HG03196 (cell line): ENCODE data around the gene FRS2.
A peak's percentile ranks its signal among the peaks of the same experiment; 100 is the strongest.
"Not testable (repeated sequence)": the region's sequence is repeated elsewhere in the genome, so short reads cannot be mapped to it uniquely, and the experiment has no call there.

ENCODE experiments used
- ATAC-seq: cut with Tn5 transposase; IDR thresholded peaks from one replicate; pipeline ENCODE4 v1.9.1; 2021; ENCODE audit not compliant: unreplicated experiment

FRS2 gene

GRCh38 chr12:69570545-69571399 lies 100.6 kb downstream of the FRS2 start:
- ATAC-seq = no peak

GRCh38 chr12:69575346-69575745 lies 105.2 kb downstream of the FRS2 start:
- ATAC-seq = no peak

GRCh38 chr12:69578283-69578682 lies 108.1 kb downstream of the FRS2 start:
- ATAC-seq = no peak

GRCh38 chr12:69579029-69579428 lies 108.8 kb downstream of the FRS2 start:
- ATAC-seq = no peak

GRCh38 chr12:69580074-69580473 lies 109.9 kb downstream of the FRS2 start:
- ATAC-seq = no peak

- no peak for ATAC-seq
Measured at GRCh38 chr12:69583203-69583602, 113.0 kb downstream of the FRS2 start.

GRCh38 chr12:69585189-69586062 lies 115.2 kb downstream of the FRS2 start, which contains the start of gene CCT2:
Gene CCT2 (plus strand): TSS chr12:69585459. CDS start chr12:69585522, 63 bp downstream.
- peak; percentile 97 for ATAC-seq

GRCh38 chr12:69588527-69588926 lies 118.3 kb downstream of the FRS2 start:
- no peak for ATAC-seq

- ATAC-seq = no peak
Measured at GRCh38 chr12:69589082-69589481, 118.9 kb downstream of the FRS2 start.

GRCh38 chr12:69595689-69596088 lies 125.5 kb downstream of the FRS2 start:
- no peak for ATAC-seq

- no peak for ATAC-seq
Measured at GRCh38 chr12:69598174-69598753, 128.1 kb downstream of the FRS2 start.

GRCh38 chr12:69600804-69601203 lies 130.6 kb downstream of the FRS2 start:
- no peak for ATAC-seq

GRCh38 chr12:69601962-69602685 lies 131.9 kb downstream of the FRS2 start:
- ATAC-seq = no peak

- ATAC-seq = no peak
Measured at GRCh38 chr12:69602954-69603353, 132.8 kb downstream of the FRS2 start.

- ATAC-seq = not testable (repeated sequence)
Measured at GRCh38 chr12:69603556-69603955, 133.4 kb downstream of the FRS2 start.

- not testable (repeated sequence) for ATAC-seq
Measured at GRCh38 chr12:69604275-69604674, 134.1 kb downstream of the FRS2 start.

- no peak for ATAC-seq
Measured at GRCh38 chr12:69608114-69608513, 137.9 kb downstream of the FRS2 start.

GRCh38 chr12:69610126-69610525 lies 139.9 kb downstream of the FRS2 start:
- ATAC-seq = no peak

GRCh38 chr12:69610729-69611128 lies 140.5 kb downstream of the FRS2 start, which contains the start of gene LRRC10:
Gene LRRC10 (minus strand): TSS chr12:69610907. CDS start chr12:69610838, 69 bp downstream.
- no peak for ATAC-seq

GRCh38 chr12:69613351-69613750 lies 143.2 kb downstream of the FRS2 start:
- no peak for ATAC-seq

GRCh38 chr12:69616025-69616424 lies 145.8 kb downstream of the FRS2 start:
- no peak for ATAC-seq
